Liver (tissue), 9 donors: ENCODE results near the gene PDGFB. TPM values are rescaled to one million over a fixed set of nuclear protein-coding genes. Genes with fewer than 3 reads are reported as not detected.

ENCODE experiments used
- DNase-seq: peaks from one replicate; pipeline ENCODE4 v3.0.0-alpha.2; 2017; ENCODE audit warnings: low spot score
- H3K27ac ChIP-seq, 2 donors: one replicate each; pipeline ENCODE4 v1.7.0; 2013; ENCODE audit warnings: inconsistent platforms in 2 of 2, low read length in 2 of 2, control low read depth in 1 of 2, low read depth in 1 of 2, mild to moderate bottlenecking in 1 of 2
- H3K27me3 ChIP-seq, 4 donors: one replicate each; pipeline versions ENCODE4 v1.6.1 to v1.7.0; 2013; ENCODE audit warnings: low read length in 3 of 4, inconsistent platforms in 1 of 4, mild to moderate bottlenecking in 1 of 4, moderate library complexity in 1 of 4; ENCODE audit not compliant: control insufficient read depth in 4 of 4, insufficient read depth in 4 of 4
- H3K36me3 ChIP-seq, 4 donors: one replicate each; pipeline versions ENCODE4 v1.6.1 to v1.7.0; 2013; ENCODE audit warnings: low read length in 3 of 4, mild to moderate bottlenecking in 3 of 4, low read depth in 1 of 4, moderate library complexity in 1 of 4; ENCODE audit not compliant: control insufficient read depth in 4 of 4, insufficient read depth in 3 of 4
- H3K4me1 ChIP-seq, 4 donors: one replicate each; pipeline versions ENCODE4 v1.6.1 to v1.7.0; 2013; ENCODE audit warnings: low read length in 3 of 4, mild to moderate bottlenecking in 3 of 4, moderate library complexity in 1 of 4; ENCODE audit not compliant: control insufficient read depth in 4 of 4, insufficient read depth in 4 of 4
- H3K4me3 ChIP-seq, 3 donors: one replicate each; pipeline versions ENCODE4 v1.6.1 to v1.7.0; 2013; ENCODE audit warnings: low read length in 3 of 3, control low read depth in 1 of 3, low read depth in 1 of 3, mild to moderate bottlenecking in 1 of 3
- H3K9ac ChIP-seq, 2 donors: one replicate each; pipeline ENCODE4 v1.7.0; 2013; ENCODE audit warnings: low read length in 2 of 2, mild to moderate bottlenecking in 2 of 2, moderate library complexity in 2 of 2, control low read depth in 1 of 2, low read depth in 1 of 2
- H3K9me3 ChIP-seq, 4 donors: one replicate each; pipeline versions ENCODE4 v1.6.1 to v1.7.0; 2013; ENCODE audit warnings: low read length in 3 of 4; ENCODE audit not compliant: control insufficient read depth in 4 of 4
- EGR1 ChIP-seq, 2 donors: IDR thresholded peaks; 2 replicates each; pipeline ENCODE4 v1.6.1; 2016 to 2018; ENCODE audit warnings: antibody characterized with exemption in 2 of 2, low read depth in 2 of 2
- GABPA ChIP-seq, 2 donors: IDR thresholded peaks in 1 of 2; conservative IDR thresholded peaks in 1 of 2; 2 replicates each; pipeline ENCODE4 v1.6.1; 2016; ENCODE audit warnings: antibody characterized with exemption in 2 of 2, mild to moderate bottlenecking in 1 of 2, moderate library complexity in 1 of 2
- HNF4A ChIP-seq, 2 donors: conservative IDR thresholded peaks; 2 replicates each; pipeline ENCODE4 v1.6.1; 2016; ENCODE audit warnings: antibody characterized with exemption in 2 of 2, mild to moderate bottlenecking in 2 of 2
- HNF4G ChIP-seq: IDR thresholded peaks from 2 replicates; pipeline ENCODE4 v1.6.1; 2016; ENCODE audit warnings: antibody characterized with exemption
- MAX ChIP-seq: IDR thresholded peaks from 2 replicates; pipeline ENCODE4 v1.6.1; 2016; ENCODE audit warnings: antibody characterized with exemption
- NR2F2 ChIP-seq: IDR thresholded peaks from 2 replicates; pipeline ENCODE4 v1.6.1; 2016; ENCODE audit warnings: antibody characterized with exemption
- RAD21 ChIP-seq, 2 donors: IDR thresholded peaks; 2 replicates each; pipeline ENCODE4 v1.6.1; 2016; ENCODE audit warnings: antibody characterized with exemption in 2 of 2, mild to moderate bottlenecking in 2 of 2
- REST ChIP-seq: IDR thresholded peaks from 2 replicates; pipeline ENCODE4 v1.6.1; 2016; ENCODE audit warnings: antibody characterized with exemption, mild to moderate bottlenecking
- RXRA ChIP-seq, 2 donors: IDR thresholded peaks; 2 replicates each; pipeline ENCODE4 v1.6.1; 2017 to 2018; ENCODE audit warnings: antibody characterized with exemption in 2 of 2, mild to moderate bottlenecking in 1 of 2
- SP1 ChIP-seq: IDR thresholded peaks from 2 replicates; pipeline ENCODE4 v1.6.1; 2018; ENCODE audit warnings: antibody characterized with exemption, mild to moderate bottlenecking
- TAF1 ChIP-seq: conservative IDR thresholded peaks from 2 replicates; pipeline ENCODE4 v1.6.1; 2016; ENCODE audit warnings: antibody characterized with exemption, mild to moderate bottlenecking
- ZBTB33 ChIP-seq: IDR thresholded peaks from 2 replicates; pipeline ENCODE4 v1.6.1; 2016; ENCODE audit warnings: antibody characterized with exemption
- whole genome bisulfite sequencing: extraction: QIAGEN DNeasy Blood & Tissue Kit; methylation state at CpG from one replicate; pipeline ENCODE4 v1.1.7; 2013; 5-methylcytosine and 5-hydroxymethylcytosine counted together
- polyA plus RNA-seq, 2 donors: library from polyadenylated mRNA; stranded (reverse) in 1 of 2; unstranded in 1 of 2; fragments of 200-250 nt in 1 of 2; fragments of >200 nt in 1 of 2; fragmentation: Nextera tagmentation in 1 of 2; extraction: Ambion mirVana in 1 of 2; gene quantifications; one replicate each; pipeline versions ENCODE4 v1.2.1 to v1.2.3, GENCODE V29; 2013 to 2015
- total RNA-seq, 2 donors: library from RNA; depleted of rRNA; stranded (reverse); fragments of >200 nt; gene quantifications; one replicate each; pipeline ENCODE4 v1.2.3, GENCODE V29; 2014
- donor health status: healthy.
- donor health status: healthy.
- donor health status: healthy.
- donor health status: healthy.
- donor health status: healthy.

Gene PDGFB
- total and polyA plus RNA-seq, 4 donors = 0.25 to 4.5 (median 1.7) TPM

GRCh38 chr22:39243439-39244135 lies 1.2 kb downstream of the PDGFB start:
- Histone ChIP-seq H3K9ac (peak overlapping the region in 1 of 2 donors; percentile 65), H3K4me1 (peaks cover 12 to 58% (median 36%) of the 10 kb centered on the region in 4 donors), H3K27me3 (no peaks in the 10 kb centered on the region), H3K36me3 (no peaks in the 10 kb centered on the region), H3K27ac (peak overlapping the region; percentile 78 to 87), H3K4me3 (peak overlapping the region; percentile 51 to 58 (median 58)), H3K9me3 (no peaks in the 10 kb centered on the region)
- WGBS = under 1% methylated on average over 65 of the region's 65 CpGs
- peak; percentile 66 to 72 for TF ChIP-seq HNF4A (conservative IDR thresholded peaks at IDR 0.05)
- TF ChIP-seq HNF4G = peak; percentile 12
- TF ChIP-seq TAF1 = no peak
- TF ChIP-seq NR2F2 = no peak
- peak; percentile 64 for DNase-seq

GRCh38 chr22:39242595-39243438 lies 2.0 kb downstream of the PDGFB start:
- Histone ChIP-seq H3K9me3 (no peaks in the 10 kb centered on the region), H3K4me3 (peak overlapping the region; percentile 38 to 58 (median 45)), H3K27me3 (no peaks in the 10 kb centered on the region), H3K36me3 (no peaks in the 10 kb centered on the region), H3K27ac (peak overlapping the region; percentile 78 to 87), H3K9ac (peak overlapping the region; percentile 12 to 65), H3K4me1 (peaks cover 12 to 58% (median 36%) of the 10 kb centered on the region in 4 donors)
- peak; percentile 59 for DNase-seq
- WGBS = under 1% methylated on average over 78 of the region's 78 CpGs
- TF ChIP-seq NR2F2 (no peak), RAD21 (IDR thresholded peaks at IDR 0.05) (no peak), GABPA (IDR thresholded peaks at IDR 0.05 in 1 of 2, conservative IDR thresholded peaks at IDR 0.05 in 1 of 2) (no peak), MAX (no peak), ZBTB33 (no peak), HNF4G (no peak), RXRA (IDR thresholded peaks at IDR 0.05) (no peak), REST (no peak), SP1 (no peak), EGR1 (IDR thresholded peaks at IDR 0.05; ENCODE audit: low read depth in 2 of 2) (no peak), HNF4A (conservative IDR thresholded peaks at IDR 0.05) (no peak)
